Tibial nerve (tissue), 4 donors: Measurements from ENCODE around the gene AEBP2.

Experiments used
- EP300 ChIP-seq, 2 donors: sonication (generic); formaldehyde crosslinking; IDR thresholded peaks; one replicate each; pipeline ENCODE4 v1.6.1; 2017; ENCODE audit warnings: antibody characterized with exemption in 2 of 2, mild to moderate bottlenecking in 1 of 2
- POLR2A ChIP-seq, 2 donors: fragments of 450-650 bp; IDR thresholded peaks; one replicate each; pipeline ENCODE4 v1.6.1; 2017; ENCODE audit warnings: antibody characterized with exemption in 2 of 2, mild to moderate bottlenecking in 2 of 2, moderate library complexity in 2 of 2
- TF ChIP-seq, protein P1 (sequence below), 5 experiments: fragments of 200-600 bp in 3 of 5; fragments of 450-650 bp in 2 of 5; sonication (generic) in 3 of 5; IDR thresholded peaks; one replicate each; pipeline ENCODE4 v1.5.1; 2016 to 2019; ENCODE audit warnings: antibody characterized with exemption in 5 of 5, mild to moderate bottlenecking in 3 of 5, moderate library complexity in 2 of 5

DNA sequence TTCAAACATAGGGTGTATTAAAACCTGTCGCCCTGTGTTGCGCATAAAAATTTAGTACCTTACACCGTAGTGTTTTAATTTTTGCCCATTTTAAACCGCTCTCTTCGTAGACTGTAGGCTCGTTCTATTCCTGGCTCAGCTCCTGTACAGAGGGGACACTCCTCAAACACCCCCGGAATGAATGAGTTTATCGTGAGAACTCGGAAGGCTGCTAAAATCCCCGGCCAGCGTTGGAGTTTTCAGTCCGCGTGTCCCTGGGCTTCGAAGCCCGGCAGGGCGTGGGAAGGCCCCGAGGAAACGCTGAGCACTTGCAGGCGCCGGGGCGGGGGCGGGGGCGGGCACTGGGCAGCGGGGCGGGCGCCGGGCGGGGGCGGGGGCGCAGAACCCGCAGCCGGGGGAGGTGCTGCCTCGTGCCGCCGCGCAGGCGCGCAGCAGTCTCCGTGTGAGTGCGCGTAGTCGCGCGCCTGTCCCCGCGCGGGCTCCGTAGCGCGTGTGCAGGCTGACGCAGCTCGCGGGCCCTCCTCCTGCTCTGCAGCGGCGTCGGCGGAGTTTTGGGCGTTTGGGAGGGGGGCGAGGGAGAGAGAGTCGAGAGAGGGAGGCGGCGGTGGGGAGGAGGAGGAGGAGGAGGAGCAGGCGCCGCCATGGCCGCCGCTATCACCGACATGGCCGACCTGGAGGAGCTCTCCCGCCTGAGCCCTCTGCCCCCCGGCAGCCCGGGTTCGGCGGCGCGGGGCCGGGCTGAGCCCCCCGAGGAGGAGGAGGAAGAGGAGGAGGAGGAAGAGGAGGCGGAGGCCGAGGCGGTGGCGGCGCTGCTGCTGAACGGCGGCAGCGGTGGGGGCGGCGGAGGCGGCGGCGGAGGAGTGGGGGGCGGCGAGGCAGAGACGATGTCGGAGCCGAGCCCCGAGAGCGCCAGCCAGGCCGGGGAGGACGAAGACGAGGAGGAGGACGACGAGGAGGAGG lies at the start of gene AEBP2:
- TF ChIP-seq, protein P1, sequence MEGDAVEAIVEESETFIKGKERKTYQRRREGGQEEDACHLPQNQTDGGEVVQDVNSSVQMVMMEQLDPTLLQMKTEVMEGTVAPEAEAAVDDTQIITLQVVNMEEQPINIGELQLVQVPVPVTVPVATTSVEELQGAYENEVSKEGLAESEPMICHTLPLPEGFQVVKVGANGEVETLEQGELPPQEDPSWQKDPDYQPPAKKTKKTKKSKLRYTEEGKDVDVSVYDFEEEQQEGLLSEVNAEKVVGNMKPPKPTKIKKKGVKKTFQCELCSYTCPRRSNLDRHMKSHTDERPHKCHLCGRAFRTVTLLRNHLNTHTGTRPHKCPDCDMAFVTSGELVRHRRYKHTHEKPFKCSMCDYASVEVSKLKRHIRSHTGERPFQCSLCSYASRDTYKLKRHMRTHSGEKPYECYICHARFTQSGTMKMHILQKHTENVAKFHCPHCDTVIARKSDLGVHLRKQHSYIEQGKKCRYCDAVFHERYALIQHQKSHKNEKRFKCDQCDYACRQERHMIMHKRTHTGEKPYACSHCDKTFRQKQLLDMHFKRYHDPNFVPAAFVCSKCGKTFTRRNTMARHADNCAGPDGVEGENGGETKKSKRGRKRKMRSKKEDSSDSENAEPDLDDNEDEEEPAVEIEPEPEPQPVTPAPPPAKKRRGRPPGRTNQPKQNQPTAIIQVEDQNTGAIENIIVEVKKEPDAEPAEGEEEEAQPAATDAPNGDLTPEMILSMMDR (IDR thresholded peaks at IDR 0.05), result no peak
- TF ChIP-seq POLR2A (IDR thresholded peaks at IDR 0.05) (peak; percentile 57 to 90), EP300 (IDR thresholded peaks at IDR 0.05) (peak in 1 of 2 donors; percentile 92)
